H1 (cell line): ENCODE measurements around the gene CD96. TPM values are rescaled to one million over a fixed set of nuclear protein-coding genes. Genes with fewer than 3 reads are reported as not detected.

Experiments used
- CTCF ChIA-PET: fragments of 300-600 bp; sonication (Branson Sonifier 250); formaldehyde crosslinking; loops from one replicate; lab custom pipeline; 2021; ENCODE audit not compliant: partially characterized antibody; lab: Charles Lee
- POLR2A ChIA-PET: fragments of 300-600 bp; sonication (Branson Sonifier 250); formaldehyde crosslinking; loops from one replicate; lab custom pipeline; 2021; ENCODE audit warnings: inconsistent platforms; ENCODE audit not compliant: partially characterized antibody; lab: Charles Lee
- DNase-seq, 2 experiments: peaks; one replicate each; pipeline versions ENCODE4 v3.0.0 to v3.0.0-alpha.2; 2010 to 2022; ENCODE audit warnings: low spot score in 2 of 2, low read depth in 1 of 2, mixed read lengths in 1 of 2
- FAIRE-seq: peaks from 2 replicates; lab custom pipeline; 2011; peaks lifted over from hg19 to GRCh38; lab: Jason Lieb, UNC
- H2AFZ ChIP-seq: 2 replicates; pipeline ENCODE4 v1.8.1; 2012; ENCODE audit warnings: low read length, inconsistent platforms
- H2AK5ac ChIP-seq: 2 replicates; pipeline ENCODE4 v1.6.1; 2013; ENCODE audit warnings: low read depth, low read length
- H2BK120ac ChIP-seq: replicated peaks from 2 replicates; pipeline ENCODE3; 2013; ENCODE audit warnings: low read depth, low read length, inconsistent platforms
- H2BK12ac ChIP-seq: 2 replicates; pipeline ENCODE4 v1.6.1; 2013; ENCODE audit warnings: low read depth, low read length
- H2BK15ac ChIP-seq: 2 replicates; pipeline ENCODE4 v1.6.1; 2013; ENCODE audit warnings: low read length
- H2BK20ac ChIP-seq: 2 replicates; pipeline ENCODE4 v1.6.1; 2013; ENCODE audit warnings: low read length
- H2BK5ac ChIP-seq: 2 replicates; pipeline ENCODE4 v1.6.1; 2013; ENCODE audit warnings: low read depth, low read length
- H3K14ac ChIP-seq: 2 replicates; pipeline ENCODE4 v1.6.1; 2013; ENCODE audit warnings: inconsistent platforms; ENCODE audit not compliant: insufficient read length
- H3K18ac ChIP-seq: 2 replicates; pipeline ENCODE4 v1.6.1; 2013; ENCODE audit warnings: low read length; ENCODE audit errors: extremely low read depth
- H3K23ac ChIP-seq: 2 replicates; pipeline ENCODE4 v1.6.1; 2013; ENCODE audit warnings: inconsistent platforms; ENCODE audit not compliant: insufficient read length
- H3K23me2 ChIP-seq: 2 replicates; pipeline ENCODE4 v1.6.1; 2013; ENCODE audit warnings: low read depth, low read length
- H3K27ac ChIP-seq: 2 replicates; pipeline ENCODE4 v1.6.1; 2011; ENCODE audit warnings: low read depth, low read length, inconsistent platforms
- H3K27me3 ChIP-seq, 4 experiments: replicated peaks in 1 of 4; 1 replicate in 1 of 4; 2 replicates in 3 of 4; pipeline versions ENCODE4 v1.6.1 to v1.8.1; 2011 to 2013; ENCODE audit warnings: low read length in 3 of 4, mild to moderate bottlenecking in 3 of 4, inconsistent platforms in 2 of 4, mixed read lengths in 2 of 4, moderate library complexity in 1 of 4; ENCODE audit not compliant: control insufficient read depth in 3 of 4, insufficient read depth in 3 of 4; ENCODE audit errors: extremely low read depth in 1 of 4
- H3K36me3 ChIP-seq, 4 experiments: 2 replicates each; pipeline versions ENCODE4 v1.6.1 to v1.8.1; 2011 to 2013; ENCODE audit warnings: mild to moderate bottlenecking in 4 of 4, low read length in 3 of 4, moderate library complexity in 2 of 4, control low read depth in 1 of 4, inconsistent platforms in 1 of 4; ENCODE audit not compliant: insufficient read depth in 4 of 4, control insufficient read depth in 2 of 4
- H3K4ac ChIP-seq: replicated peaks from 2 replicates; pipeline ENCODE3; 2013; ENCODE audit warnings: low read length, low read depth, mixed read lengths, inconsistent platforms; ENCODE audit not compliant: insufficient read length
- H3K4me1 ChIP-seq, 4 experiments: replicated peaks in 1 of 4; 1 replicate in 1 of 4; 2 replicates in 3 of 4; pipeline versions ENCODE4 v1.6.1 to v1.8.1; 2011 to 2013; ENCODE audit warnings: low read length in 3 of 4, inconsistent platforms in 2 of 4, mixed read lengths in 1 of 4; ENCODE audit not compliant: insufficient read depth in 4 of 4, control insufficient read depth in 3 of 4
- H3K4me2 ChIP-seq, 2 experiments: 2 replicates each; pipeline versions ENCODE4 v1.6.1 to v1.8.1; 2011 to 2013; ENCODE audit warnings: low read depth in 2 of 2, low read length in 2 of 2, control low read depth in 1 of 2, inconsistent platforms in 1 of 2, mild to moderate bottlenecking in 1 of 2; ENCODE audit not compliant: insufficient read depth in 1 of 2
- H3K4me3 ChIP-seq, 4 experiments: fragments of 200-600, 300-600 bp in 1 of 4; sonication (generic), shearing (Covaris generic), sonication (Bioruptor Twin) in 1 of 4; 2 replicates each; pipeline versions ENCODE4 v1.5.1 to v1.8.1; 2011 to 2016; ENCODE audit warnings: low read length in 4 of 4, low read depth in 3 of 4, control low read depth in 2 of 4, inconsistent platforms in 2 of 4, mild to moderate bottlenecking in 2 of 4, mixed read lengths in 1 of 4, moderate library complexity in 1 of 4; ENCODE audit not compliant: insufficient read depth in 2 of 4; ENCODE audit errors: extremely low read depth in 1 of 4
- H3K56ac ChIP-seq: replicated peaks from 2 replicates; pipeline ENCODE3; 2013; ENCODE audit warnings: low read depth, mild to moderate bottlenecking, mixed read lengths, low read length, inconsistent platforms; ENCODE audit not compliant: insufficient read length
- H3K79me1 ChIP-seq: 2 replicates; pipeline ENCODE4 v1.6.1; 2013; ENCODE audit warnings: low read depth, low read length, control low read depth
- H3K79me2 ChIP-seq, 2 experiments: 2 replicates each; pipeline versions ENCODE4 v1.6.1 to v1.8.1; 2012 to 2013; ENCODE audit warnings: low read length in 2 of 2, mild to moderate bottlenecking in 2 of 2, inconsistent platforms in 1 of 2; ENCODE audit not compliant: insufficient read depth in 2 of 2, control insufficient read depth in 1 of 2
- H3K9ac ChIP-seq, 4 experiments: replicated peaks in 1 of 4; 1 replicate in 1 of 4; 2 replicates in 3 of 4; pipeline versions ENCODE4 v1.6.1 to v1.8.1; 2011 to 2013; ENCODE audit warnings: low read depth in 3 of 4, low read length in 3 of 4, control low read depth in 2 of 4, mild to moderate bottlenecking in 2 of 4, moderate library complexity in 2 of 4, inconsistent platforms in 1 of 4; ENCODE audit errors: extremely low read depth in 1 of 4
- H3K9me3 ChIP-seq, 2 experiments: 2 replicates each; pipeline versions ENCODE4 v1.6.1 to v1.8.1; 2012 to 2013; ENCODE audit warnings: mild to moderate bottlenecking in 2 of 2, moderate library complexity in 2 of 2, control low read depth in 1 of 2, inconsistent platforms in 1 of 2, low read depth in 1 of 2, low read length in 1 of 2, mixed read lengths in 1 of 2; ENCODE audit not compliant: insufficient read depth in 2 of 2
- H4K20me1 ChIP-seq, 2 experiments: replicated peaks in 1 of 2; 2 replicates each; pipeline versions ENCODE3 to v1.8.1; 2011 to 2013; ENCODE audit warnings: inconsistent platforms in 2 of 2, low read length in 2 of 2, mild to moderate bottlenecking in 1 of 2; ENCODE audit not compliant: insufficient read depth in 2 of 2, control insufficient read depth in 1 of 2
- H4K5ac ChIP-seq: 2 replicates; pipeline ENCODE4 v1.6.1; 2013; ENCODE audit warnings: low read length, low read depth, mixed read lengths, inconsistent platforms; ENCODE audit not compliant: insufficient read length
- H4K8ac ChIP-seq: 2 replicates; pipeline ENCODE4 v1.8.0; 2013; ENCODE audit warnings: mild to moderate bottlenecking, moderate library complexity, low read length, inconsistent platforms; ENCODE audit not compliant: insufficient read depth; ENCODE audit errors: extremely low read depth
- H4K91ac ChIP-seq: replicated peaks from 2 replicates; pipeline ENCODE3; 2013; ENCODE audit warnings: low read length, mixed read lengths, inconsistent platforms; ENCODE audit not compliant: insufficient read length
- CBX8 ChIP-seq: fragments of 300-800, 300-1000 bp; sonication (generic); IDR thresholded peaks from 2 replicates; pipeline ENCODE4 v1.7.1; 2016; ENCODE audit warnings: low read depth, low read length, borderline replicate concordance
- WGBS, 2 experiments: shearing (Covaris generic) in 1 of 2; methylation state at CpG; one replicate each; pipeline versions ENCODE4 v1.1.6 to v1.1.7; 2013 to 2015; ENCODE audit warnings: low lambda C conversion rate in 2 of 2, mixed read lengths in 2 of 2, inconsistent platforms in 1 of 2, low coverage in 1 of 2, missing lambda C conversion rate in 1 of 2; ENCODE audit not compliant: insufficient replicate concordance in 2 of 2, insufficient coverage in 1 of 2, insufficient read length in 1 of 2; ENCODE audit errors: extremely low coverage in 1 of 2, missing lambda C conversion rate in 1 of 2; 5-methylcytosine and 5-hydroxymethylcytosine counted together
- polyA plus RNA-seq, 7 experiments: library from polyadenylated mRNA; depleted of rRNA in 3 of 7; stranded (reverse) in 5 of 7; unstranded in 2 of 7; fragments of >200 nt in 5 of 7; fragments of 200-250 nt in 2 of 7; gene quantifications; 1 replicate in 5 of 7; 2 replicates in 1 of 7; 4 replicates in 1 of 7; pipeline versions ENCODE4 v1.2.1 to v1.2.3, GENCODE V29; 2011 to 2013; ENCODE audit warnings: missing spikeins in 2 of 7, mixed read lengths in 2 of 7
- total RNA-seq: library from RNA; stranded (reverse); fragmentation: NEBNext Ultra II Directional; extraction: Animal tissue kit (Norgen Biotek cat#: 25700); gene quantifications from 2 replicates; pipeline ENCODE4 v1.2.1, GENCODE V29; 2021

Gene CD96
- total and polyA plus RNA-seq, 2 of the 8 experiments (the other 6 are each of a cell fraction or from before 2014, with no cell fraction given), result not detected

GRCh38 chr3:111568355-111568754, 26.4 kb downstream of the CD96 start:
- Histone ChIP-seq H3K79me1 (no peaks in the 10 kb centered on the region), H3K79me2 (no peaks in the 10 kb centered on the region), H2BK5ac (no peak overlapping the region), H4K20me1 (no peaks in the 10 kb centered on the region), H3K9ac (no peak overlapping the region), H2AK5ac (no peak overlapping the region), H3K4me2 (no peak overlapping the region), H3K9me3 (no peaks in the 10 kb centered on the region), H2BK15ac (no peak overlapping the region), H3K23me2 (no peaks in the 10 kb centered on the region), H2BK120ac (no peak overlapping the region), H3K4ac (no peak overlapping the region), H3K23ac (no peak overlapping the region), H4K91ac (no peak overlapping the region), H4K8ac (no peak overlapping the region), H3K36me3 (no peaks in the 10 kb centered on the region), H2BK20ac (no peak overlapping the region), H3K27ac (no peak overlapping the region), H4K5ac (no peak overlapping the region), H3K4me3 (no peak overlapping the region), H2AFZ (no peak overlapping the region), H3K56ac (no peak overlapping the region), H3K4me1 (no peaks in the 10 kb centered on the region), H3K14ac (no peak overlapping the region), H3K18ac (no peak overlapping the region), H3K27me3 (no peaks in the 10 kb centered on the region), H2BK12ac (no peak overlapping the region)
- FAIRE-seq (no peak), DNase-seq (no peak)
- 91% methylated on average over 2 of the region's 2 CpGs; no CpG with 5 or more reads in 1 of the 2 experiments for WGBS, 2 experiments
- CTCF ChIA-PET, result no interaction called here
- POLR2A ChIA-PET, result no interaction called here
- no peak for TF ChIP-seq CBX8
